SK-N-SH (cell line): ENCODE results near the gene LIMS2. TPM values are rescaled to one million over a fixed set of nuclear protein-coding genes. Genes with fewer than 3 reads are reported as not detected.

Source experiments
- CTCF ChIA-PET: fragments of 300-600, 350-600 bp; formaldehyde crosslinking; extraction: SDS; loops from one replicate; lab custom pipeline; 2021; lab: Yijun Ruan, JAX
- POLR2A ChIA-PET: fragments of 350-600 bp; sonication (Branson Sonifier 250); formaldehyde crosslinking; extraction: SDS; loops from one replicate; lab custom pipeline; 2020; ENCODE audit warnings: antibody characterized with exemption, inconsistent platforms; lab: Yijun Ruan, JAX
- DNase-seq: peaks from one replicate; pipeline ENCODE4 v3.0.0; 2012
- H2AFZ ChIP-seq: fragments of 200-600 bp; sonication (generic); 2 replicates; pipeline ENCODE4 v1.8.1; 2016; ENCODE audit warnings: antibody characterized with exemption, mild to moderate bottlenecking, low read depth
- H3F3A ChIP-seq: fragments of 200-600 bp; sonication (generic); replicated peaks from 2 replicates; pipeline ENCODE3; 2016; ENCODE audit warnings: antibody characterized with exemption, mild to moderate bottlenecking; ENCODE audit not compliant: insufficient read depth
- H3K27ac ChIP-seq, 2 experiments: fragments of 200-500 bp in 1 of 2; fragments of 200-600 bp in 1 of 2; sonication (Bioruptor generic) in 1 of 2; sonication (generic), shearing (Covaris generic) in 1 of 2; 2 replicates each; pipeline versions ENCODE4 v1.5.1 to v1.6.1; 2014 to 2016; ENCODE audit warnings: low read depth in 2 of 2, inconsistent platforms in 1 of 2, low read length in 1 of 2, mild to moderate bottlenecking in 1 of 2, mixed read lengths in 1 of 2
- H3K27me3 ChIP-seq: fragments of 200-600 bp; sonication (generic), shearing (Covaris generic); 2 replicates; pipeline ENCODE4 v1.6.1; 2016; ENCODE audit warnings: mixed run types; ENCODE audit not compliant: insufficient read depth
- H3K36me3 ChIP-seq, 2 experiments: fragments of 200-500 bp in 1 of 2; fragments of 200-600 bp in 1 of 2; sonication (Bioruptor generic) in 1 of 2; sonication (generic) in 1 of 2; replicated peaks in 1 of 2; 2 replicates each; pipeline versions ENCODE3 to v1.5.1; 2014 to 2016; ENCODE audit warnings: low read length in 1 of 2, mild to moderate bottlenecking in 1 of 2; ENCODE audit not compliant: insufficient read depth in 2 of 2, control insufficient read depth in 1 of 2
- H3K4me1 ChIP-seq, 2 experiments: fragments of 200-500 bp in 1 of 2; fragments of 200-600 bp in 1 of 2; sonication (Bioruptor generic) in 1 of 2; sonication (generic), shearing (Covaris generic) in 1 of 2; 2 replicates each; pipeline versions ENCODE4 v1.5.1 to v1.6.1; 2014 to 2016; ENCODE audit warnings: low read depth in 1 of 2, low read length in 1 of 2, mixed run types in 1 of 2; ENCODE audit not compliant: insufficient read depth in 2 of 2, control insufficient read depth in 1 of 2
- H3K4me2 ChIP-seq: fragments of 200-600 bp; sonication (generic), shearing (Covaris generic); 2 replicates; pipeline ENCODE4 v1.6.1; 2017; ENCODE audit warnings: mixed run types
- H3K4me3 ChIP-seq, 2 experiments: fragments of 200-500 bp in 1 of 2; fragments of 200-600 bp in 1 of 2; sonication (Bioruptor generic) in 1 of 2; sonication (generic), shearing (Covaris generic) in 1 of 2; 2 replicates each; pipeline versions ENCODE4 v1.5.1 to v1.8.1; 2014 to 2016; ENCODE audit warnings: low read depth in 2 of 2, inconsistent platforms in 1 of 2, low read length in 1 of 2, mild to moderate bottlenecking in 1 of 2, mixed read lengths in 1 of 2, moderate library complexity in 1 of 2
- H3K79me2 ChIP-seq: fragments of 200-600 bp; sonication (generic); 2 replicates; pipeline ENCODE4 v1.8.1; 2017; ENCODE audit warnings: mild to moderate bottlenecking; ENCODE audit not compliant: insufficient read depth
- H3K9ac ChIP-seq: fragments of 200-600 bp; sonication (generic); 2 replicates; pipeline ENCODE4 v1.6.1; 2017; ENCODE audit warnings: mixed run types
- H3K9me2 ChIP-seq: fragments of 200-600 bp; sonication (generic); 2 replicates; pipeline ENCODE4 v1.6.1; 2017; ENCODE audit warnings: mixed run types
- H3K9me3 ChIP-seq: fragments of 200-600 bp; sonication (generic); 2 replicates; pipeline ENCODE4 v1.6.1; 2017; ENCODE audit warnings: mixed run types, mild to moderate bottlenecking, moderate library complexity
- H4K20me1 ChIP-seq: fragments of 200-600 bp; sonication (generic); 2 replicates; pipeline ENCODE4 v1.6.1; 2017; ENCODE audit warnings: mild to moderate bottlenecking, mixed run types; ENCODE audit not compliant: insufficient read depth
- CHD2 ChIP-seq: fragments of 150-350 bp; IDR thresholded peaks from 2 replicates; pipeline ENCODE4 v1.6.1; 2018; ENCODE audit warnings: low read length; ENCODE audit not compliant: partially characterized antibody
- ELF1 ChIP-seq: IDR thresholded peaks from 2 replicates; pipeline ENCODE4 v1.4.0; 2012
- MAX ChIP-seq: IDR thresholded peaks from 2 replicates; pipeline ENCODE4 v1.4.0; 2012; ENCODE audit warnings: low read depth
- MEF2A ChIP-seq: IDR thresholded peaks from 2 replicates; pipeline ENCODE4 v1.4.0; 2012; ENCODE audit warnings: low read depth, borderline replicate concordance
- NFIC ChIP-seq: IDR thresholded peaks from 2 replicates; pipeline ENCODE4 v1.4.0; 2012; ENCODE audit warnings: borderline replicate concordance
- RAD21 ChIP-seq: IDR thresholded peaks from 2 replicates; pipeline ENCODE4 v1.6.1; 2012; ENCODE audit warnings: mild to moderate bottlenecking, low read length
- RFX5 ChIP-seq: IDR thresholded peaks from 2 replicates; pipeline ENCODE4 v1.6.1; 2012; ENCODE audit warnings: mild to moderate bottlenecking, improper control_type of control experiment, low read length
- SIN3A ChIP-seq: IDR thresholded peaks from 2 replicates; pipeline ENCODE4 v1.6.1; 2012; ENCODE audit warnings: low read depth, mild to moderate bottlenecking, low read length, moderate library complexity, borderline replicate concordance
- TAF1 ChIP-seq: IDR thresholded peaks from 2 replicates; pipeline ENCODE4 v1.6.1; 2012; ENCODE audit warnings: low read depth, mild to moderate bottlenecking, low read length, moderate library complexity, borderline replicate concordance
- TCF12 ChIP-seq: IDR thresholded peaks from 2 replicates; pipeline ENCODE4 v1.4.0; 2012
- TEAD4 ChIP-seq: IDR thresholded peaks from 2 replicates; pipeline ENCODE4 v1.4.0; 2012; ENCODE audit warnings: mild to moderate bottlenecking, borderline replicate concordance; ENCODE audit not compliant: insufficient read depth
- YY1 ChIP-seq: IDR thresholded peaks from 2 replicates; pipeline ENCODE4 v1.4.0; 2012; ENCODE audit warnings: low read depth, mild to moderate bottlenecking
- WGBS: methylation state at CpG from one replicate; pipeline ENCODE4 v1.1.6; 2017; ENCODE audit warnings: low lambda C conversion rate; 5-methylcytosine and 5-hydroxymethylcytosine counted together
- polyA plus RNA-seq, 3 experiments: library from polyadenylated mRNA; depleted of rRNA; stranded (reverse); fragments of >200 nt; gene quantifications; 2 replicates each; pipeline ENCODE4 v1.2.3, GENCODE V29; 2012
- TF ChIP-seq, protein P1 (sequence below): IDR thresholded peaks from 2 replicates; pipeline ENCODE4 v1.6.1; 2012; ENCODE audit warnings: mild to moderate bottlenecking, low read depth, low read length, moderate library complexity
- TF ChIP-seq, protein P2 (sequence below): fragments of 150-350 bp; IDR thresholded peaks from 2 replicates; pipeline ENCODE4 v1.6.1; 2017; ENCODE audit warnings: antibody characterized with exemption, low read length, low read depth, borderline replicate concordance
- TF ChIP-seq, protein P3 (sequence below): IDR thresholded peaks from 2 replicates; pipeline ENCODE4 v1.4.0; 2012; ENCODE audit warnings: low read depth, borderline replicate concordance

Gene LIMS2
- polyA plus RNA-seq, 1 of the 3 experiments (the other 2 are of a cell fraction), result 2.7 TPM

GRCh38 chr2:127609031-127609751, 66.1 kb downstream of the LIMS2 start:
- no peaks in the 10 kb centered on the region; the same call in 1 of the 2 replicates for H3K9me3 ChIP-seq
- ChIA-PET POLR2A (no interaction called here), CTCF (interaction anchor here (2.0 to 2.6 kb wide), 2 partner anchors 18 kb away, joined by 11 to 13 read pairs; no protein-coding TSS in a partner anchor)
- no peak for DNase-seq
- no peaks in the 10 kb centered on the region for H4K20me1 ChIP-seq
- H3K27ac ChIP-seq, result no peak overlapping the region
- no peaks in the 10 kb centered on the region for H3K27me3 ChIP-seq
- H3K4me3 ChIP-seq, result no peak overlapping the region
- no peak overlapping the region for H3K4me2 ChIP-seq
- no peaks in the 10 kb centered on the region for H3K79me2 ChIP-seq
- no peak overlapping the region for H2AFZ ChIP-seq
- WGBS, result 71% methylated on average over 8 of the region's 24 CpGs
- H3F3A ChIP-seq, result no peaks in the 10 kb centered on the region
- H3K9me2 ChIP-seq, result no peaks in the 10 kb centered on the region
- no peak overlapping the region for H3K9ac ChIP-seq
- no peaks in the 10 kb centered on the region for H3K36me3 ChIP-seq
- H3K4me1 ChIP-seq, result no peaks in the 10 kb centered on the region
- TF ChIP-seq SIN3A (no peak), CHD2 (no peak), NFIC (no peak), ELF1 (no peak), TAF1 (no peak), RAD21 (no peak), YY1 (no peak), MAX (no peak), TCF12 (no peak), RFX5 (no peak), MEF2A (no peak), TEAD4 (no peak)
- TF ChIP-seq, protein P1, sequence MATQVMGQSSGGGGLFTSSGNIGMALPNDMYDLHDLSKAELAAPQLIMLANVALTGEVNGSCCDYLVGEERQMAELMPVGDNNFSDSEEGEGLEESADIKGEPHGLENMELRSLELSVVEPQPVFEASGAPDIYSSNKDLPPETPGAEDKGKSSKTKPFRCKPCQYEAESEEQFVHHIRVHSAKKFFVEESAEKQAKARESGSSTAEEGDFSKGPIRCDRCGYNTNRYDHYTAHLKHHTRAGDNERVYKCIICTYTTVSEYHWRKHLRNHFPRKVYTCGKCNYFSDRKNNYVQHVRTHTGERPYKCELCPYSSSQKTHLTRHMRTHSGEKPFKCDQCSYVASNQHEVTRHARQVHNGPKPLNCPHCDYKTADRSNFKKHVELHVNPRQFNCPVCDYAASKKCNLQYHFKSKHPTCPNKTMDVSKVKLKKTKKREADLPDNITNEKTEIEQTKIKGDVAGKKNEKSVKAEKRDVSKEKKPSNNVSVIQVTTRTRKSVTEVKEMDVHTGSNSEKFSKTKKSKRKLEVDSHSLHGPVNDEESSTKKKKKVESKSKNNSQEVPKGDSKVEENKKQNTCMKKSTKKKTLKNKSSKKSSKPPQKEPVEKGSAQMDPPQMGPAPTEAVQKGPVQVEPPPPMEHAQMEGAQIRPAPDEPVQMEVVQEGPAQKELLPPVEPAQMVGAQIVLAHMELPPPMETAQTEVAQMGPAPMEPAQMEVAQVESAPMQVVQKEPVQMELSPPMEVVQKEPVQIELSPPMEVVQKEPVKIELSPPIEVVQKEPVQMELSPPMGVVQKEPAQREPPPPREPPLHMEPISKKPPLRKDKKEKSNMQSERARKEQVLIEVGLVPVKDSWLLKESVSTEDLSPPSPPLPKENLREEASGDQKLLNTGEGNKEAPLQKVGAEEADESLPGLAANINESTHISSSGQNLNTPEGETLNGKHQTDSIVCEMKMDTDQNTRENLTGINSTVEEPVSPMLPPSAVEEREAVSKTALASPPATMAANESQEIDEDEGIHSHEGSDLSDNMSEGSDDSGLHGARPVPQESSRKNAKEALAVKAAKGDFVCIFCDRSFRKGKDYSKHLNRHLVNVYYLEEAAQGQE, result no peak
- TF ChIP-seq, protein P2, sequence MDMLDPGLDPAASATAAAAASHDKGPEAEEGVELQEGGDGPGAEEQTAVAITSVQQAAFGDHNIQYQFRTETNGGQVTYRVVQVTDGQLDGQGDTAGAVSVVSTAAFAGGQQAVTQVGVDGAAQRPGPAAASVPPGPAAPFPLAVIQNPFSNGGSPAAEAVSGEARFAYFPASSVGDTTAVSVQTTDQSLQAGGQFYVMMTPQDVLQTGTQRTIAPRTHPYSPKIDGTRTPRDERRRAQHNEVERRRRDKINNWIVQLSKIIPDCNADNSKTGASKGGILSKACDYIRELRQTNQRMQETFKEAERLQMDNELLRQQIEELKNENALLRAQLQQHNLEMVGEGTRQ, result no peak
- TF ChIP-seq, protein P3, sequence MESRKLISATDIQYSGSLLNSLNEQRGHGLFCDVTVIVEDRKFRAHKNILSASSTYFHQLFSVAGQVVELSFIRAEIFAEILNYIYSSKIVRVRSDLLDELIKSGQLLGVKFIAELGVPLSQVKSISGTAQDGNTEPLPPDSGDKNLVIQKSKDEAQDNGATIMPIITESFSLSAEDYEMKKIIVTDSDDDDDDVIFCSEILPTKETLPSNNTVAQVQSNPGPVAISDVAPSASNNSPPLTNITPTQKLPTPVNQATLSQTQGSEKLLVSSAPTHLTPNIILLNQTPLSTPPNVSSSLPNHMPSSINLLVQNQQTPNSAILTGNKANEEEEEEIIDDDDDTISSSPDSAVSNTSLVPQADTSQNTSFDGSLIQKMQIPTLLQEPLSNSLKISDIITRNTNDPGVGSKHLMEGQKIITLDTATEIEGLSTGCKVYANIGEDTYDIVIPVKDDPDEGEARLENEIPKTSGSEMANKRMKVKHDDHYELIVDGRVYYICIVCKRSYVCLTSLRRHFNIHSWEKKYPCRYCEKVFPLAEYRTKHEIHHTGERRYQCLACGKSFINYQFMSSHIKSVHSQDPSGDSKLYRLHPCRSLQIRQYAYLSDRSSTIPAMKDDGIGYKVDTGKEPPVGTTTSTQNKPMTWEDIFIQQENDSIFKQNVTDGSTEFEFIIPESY, result no peak
- TF ChIP-seq, all 33 proteins: peak for 0
